ENCODE measurements around the gene RHBDF2. TPM values are rescaled to one million over a fixed set of nuclear protein-coding genes. Genes with fewer than 3 reads are reported as not detected.
A peak's percentile ranks its signal among the peaks of the same experiment; 100 is the strongest.

RHBDF2 gene
- total RNA-seq, 1 experiment from 2014 or later, result 39.6 TPM

DNA sequence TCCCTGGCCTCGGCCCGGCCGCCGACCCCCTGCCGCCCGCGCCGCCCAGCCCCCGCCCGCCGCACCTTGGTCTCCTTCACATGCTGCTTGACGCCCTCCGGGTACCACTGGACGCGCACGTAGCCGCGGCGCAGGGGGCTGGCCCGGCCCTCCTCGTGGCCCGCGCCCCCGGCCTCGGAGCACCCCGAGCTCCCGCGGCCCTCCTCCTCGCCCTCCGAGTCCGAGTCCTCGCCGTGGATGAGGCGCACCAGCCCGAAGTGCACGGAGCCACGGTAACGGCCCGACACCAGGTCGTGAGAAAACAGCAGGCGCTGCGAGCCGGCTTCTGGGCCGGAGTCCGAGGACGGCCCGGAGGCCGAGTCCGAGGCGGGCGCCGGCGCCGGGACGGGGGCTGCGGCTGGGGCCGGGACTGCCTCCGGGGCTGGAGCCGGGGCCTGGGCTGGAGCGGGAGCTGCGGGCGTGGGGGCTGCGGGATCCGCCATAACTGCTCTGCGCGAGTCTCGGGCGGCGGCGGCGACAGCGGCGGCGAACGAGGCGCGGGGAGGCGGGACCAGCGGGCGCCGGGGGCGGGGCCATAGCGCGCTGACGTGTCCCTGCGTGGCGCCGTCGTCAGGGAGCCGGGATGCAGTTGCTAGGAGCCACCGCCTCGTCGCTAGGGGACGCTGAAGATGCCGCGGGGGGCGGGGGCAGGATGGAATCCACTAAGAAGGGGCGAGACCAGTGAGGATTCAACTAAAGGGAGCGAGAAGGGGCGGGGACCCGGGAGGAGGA lies 48.4 kb downstream of the RHBDF2 start, which contains the start of gene UBE2O:
Gene UBE2O (minus strand): TSS at position 493 of the 771 bp plus-strand sequence. CDS start 11 bp downstream, at position 482.
- Histone ChIP-seq H3K4me3 (peak within 1 kb of the TSS; percentile 87), H3F3A (ENCODE audit: insufficient read depth, low read depth) (peaks cover 14% of the 10 kb centered on the region), H4K20me1 (ENCODE audit: insufficient read depth) (peaks cover 15% of the 10 kb centered on the region; the same call in 1 of the 2 replicates), H2AFZ (peak within 1 kb of the TSS; percentile 74; the same call in 1 of the 2 replicates), H3K9me2 (ENCODE audit: insufficient read depth) (no peaks in the 10 kb centered on the region), H3K27me3 (ENCODE audit: insufficient read depth, low read depth) (no peaks in the 10 kb centered on the region), H3K27ac (no peak within 1 kb of the TSS), H3K9me3 (ENCODE audit: insufficient read depth, low read depth) (no peaks in the 10 kb centered on the region), H3K79me2 (ENCODE audit: low read depth) (peaks cover 44% of the 10 kb centered on the region), H3K4me2 (peak within 1 kb of the TSS; percentile 87), H3K36me3 (ENCODE audit: low read depth) (no peaks in the 10 kb centered on the region), H3K4me1 (replicated peaks; ENCODE audit: insufficient read depth) (peaks cover 23% of the 10 kb centered on the region)
- ChIA-PET POLR2A (ENCODE audit: unreplicated experiment) (no interaction called here), CTCF (no interaction called here)
- peak; percentile 67 to 88 for DNase-seq
- TF ChIP-seq, protein P1, sequence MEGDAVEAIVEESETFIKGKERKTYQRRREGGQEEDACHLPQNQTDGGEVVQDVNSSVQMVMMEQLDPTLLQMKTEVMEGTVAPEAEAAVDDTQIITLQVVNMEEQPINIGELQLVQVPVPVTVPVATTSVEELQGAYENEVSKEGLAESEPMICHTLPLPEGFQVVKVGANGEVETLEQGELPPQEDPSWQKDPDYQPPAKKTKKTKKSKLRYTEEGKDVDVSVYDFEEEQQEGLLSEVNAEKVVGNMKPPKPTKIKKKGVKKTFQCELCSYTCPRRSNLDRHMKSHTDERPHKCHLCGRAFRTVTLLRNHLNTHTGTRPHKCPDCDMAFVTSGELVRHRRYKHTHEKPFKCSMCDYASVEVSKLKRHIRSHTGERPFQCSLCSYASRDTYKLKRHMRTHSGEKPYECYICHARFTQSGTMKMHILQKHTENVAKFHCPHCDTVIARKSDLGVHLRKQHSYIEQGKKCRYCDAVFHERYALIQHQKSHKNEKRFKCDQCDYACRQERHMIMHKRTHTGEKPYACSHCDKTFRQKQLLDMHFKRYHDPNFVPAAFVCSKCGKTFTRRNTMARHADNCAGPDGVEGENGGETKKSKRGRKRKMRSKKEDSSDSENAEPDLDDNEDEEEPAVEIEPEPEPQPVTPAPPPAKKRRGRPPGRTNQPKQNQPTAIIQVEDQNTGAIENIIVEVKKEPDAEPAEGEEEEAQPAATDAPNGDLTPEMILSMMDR (conservative IDR thresholded peaks at IDR 0.05), result no peak
- TF ChIP-seq EZH2 (IDR thresholded peaks at IDR 0.05; ENCODE audit: low read depth), result no peak
- intact Hi-C loops (cut with micrococcal nuclease; ENCODE audit: unreplicated experiment), result no loop called here
- BruUV-seq (replicated peaks), result no TSS peak

DNA sequence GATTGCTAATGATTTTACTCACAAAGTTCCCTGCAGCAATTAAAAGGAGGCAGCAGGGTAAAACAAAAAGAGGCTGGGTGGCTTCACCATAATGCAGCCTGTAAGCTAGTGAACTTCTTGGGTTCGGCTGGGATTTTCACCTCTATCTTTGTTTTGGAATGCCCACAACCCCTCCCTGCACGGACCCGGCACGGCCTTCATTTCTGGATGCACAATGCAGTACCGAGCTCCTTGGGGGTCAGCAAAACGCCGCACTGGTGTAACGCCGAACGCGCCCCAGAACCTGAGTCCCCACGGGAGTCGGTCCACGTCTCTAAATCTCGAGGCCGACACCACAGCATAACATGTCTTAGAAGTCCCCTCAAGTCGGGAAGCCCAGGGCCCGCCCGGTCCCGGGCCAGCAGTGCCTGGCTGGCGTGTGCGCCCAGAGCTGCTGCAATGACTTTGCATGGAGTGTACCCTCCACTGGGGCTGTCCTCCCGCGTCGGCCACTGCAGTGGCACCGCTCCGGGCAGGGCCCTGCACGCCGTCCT lies 49.0 kb downstream of the RHBDF2 start:
- Histone ChIP-seq H3K4me3 (peak overlapping the region; percentile 87), H3K79me2 (ENCODE audit: low read depth) (peaks cover 50% of the 10 kb centered on the region), H3K27me3 (ENCODE audit: insufficient read depth, low read depth) (no peaks in the 10 kb centered on the region), H3K27ac (no peak overlapping the region), H4K20me1 (ENCODE audit: insufficient read depth) (peaks cover 16% of the 10 kb centered on the region; the same call in 1 of the 2 replicates), H3K36me3 (ENCODE audit: low read depth) (no peaks in the 10 kb centered on the region), H3K4me1 (replicated peaks; ENCODE audit: insufficient read depth) (peaks cover 30% of the 10 kb centered on the region), H3K4me2 (peak overlapping the region; percentile 87), H3K9me2 (ENCODE audit: insufficient read depth) (no peaks in the 10 kb centered on the region), H3K9me3 (ENCODE audit: insufficient read depth, low read depth) (no peaks in the 10 kb centered on the region), H2AFZ (no peak overlapping the region), H3F3A (ENCODE audit: insufficient read depth, low read depth) (peaks cover 21% of the 10 kb centered on the region)
- intact Hi-C loops (cut with micrococcal nuclease; ENCODE audit: unreplicated experiment), result no loop called here
- TF ChIP-seq, protein P1 (conservative IDR thresholded peaks at IDR 0.05), result no peak
- no peak for TF ChIP-seq EZH2 (IDR thresholded peaks at IDR 0.05; ENCODE audit: low read depth)
- no TSS peak for BruUV-seq (replicated peaks)
- no peak for DNase-seq
- POLR2A ChIA-PET (ENCODE audit: unreplicated experiment), result no interaction called here
- CTCF ChIA-PET, result no interaction called here

DNA sequence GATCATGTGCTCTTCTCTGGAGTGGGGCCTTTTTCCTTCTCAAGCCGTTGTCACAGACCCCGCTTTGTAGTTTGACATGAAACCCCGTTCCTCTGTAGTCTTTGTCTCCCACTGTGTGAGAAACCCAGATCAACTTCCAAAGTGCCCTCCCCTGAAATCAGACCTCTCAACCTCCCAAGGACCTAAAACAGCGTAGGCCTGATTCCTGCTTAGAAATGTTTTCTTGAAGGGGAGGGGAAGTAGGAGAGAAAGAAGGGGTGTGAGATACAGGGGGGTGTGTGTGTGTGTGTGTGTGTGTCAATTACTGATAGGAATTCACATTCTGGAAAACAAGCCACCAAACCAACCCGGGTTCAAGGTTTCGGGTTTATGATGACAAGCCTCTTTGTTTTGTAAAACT lies 49.7 kb downstream of the RHBDF2 start:
- no TSS peak for BruUV-seq (replicated peaks)

More for the DNA sequence above, 49.7 kb downstream of the RHBDF2 start:
- intact Hi-C loops (cut with micrococcal nuclease; ENCODE audit: unreplicated experiment), result no loop called here
- CTCF ChIA-PET, result interaction anchor here (0.6 kb wide), 1 partner anchor 55 kb away, joined by 4 read pairs; no protein-coding TSS in a partner anchor
- Histone ChIP-seq H3K27me3 (ENCODE audit: insufficient read depth, low read depth) (no peaks in the 10 kb centered on the region), H3K79me2 (ENCODE audit: low read depth) (peaks cover 51% of the 10 kb centered on the region), H3K36me3 (ENCODE audit: low read depth) (no peaks in the 10 kb centered on the region), H3K9me2 (ENCODE audit: insufficient read depth) (no peaks in the 10 kb centered on the region), H3K9me3 (ENCODE audit: insufficient read depth, low read depth) (no peaks in the 10 kb centered on the region), H3F3A (ENCODE audit: insufficient read depth, low read depth) (peaks cover 25% of the 10 kb centered on the region), H3K27ac (no peak overlapping the region), H2AFZ (no peak overlapping the region), H3K4me2 (peak overlapping the region; percentile 87), H4K20me1 (ENCODE audit: insufficient read depth) (peaks cover 16% of the 10 kb centered on the region; the same call in 1 of the 2 replicates), H3K4me3 (peak overlapping the region; percentile 87), H3K4me1 (replicated peaks; ENCODE audit: insufficient read depth) (peaks cover 31% of the 10 kb centered on the region)
- TF ChIP-seq EZH2 (IDR thresholded peaks at IDR 0.05; ENCODE audit: low read depth), result no peak
- TF ChIP-seq, protein P1 (conservative IDR thresholded peaks at IDR 0.05), result no peak
- DNase-seq, result no peak
- POLR2A ChIA-PET (ENCODE audit: unreplicated experiment), result no interaction called here

Measured in PC-9 (cell line).